ENCODE data around the gene ISCU.
"Not testable (repeated sequence)": the region's sequence is repeated elsewhere in the genome, so short reads cannot be mapped to it uniquely, and the experiment has no call there.

The ISCU gene

DNA sequence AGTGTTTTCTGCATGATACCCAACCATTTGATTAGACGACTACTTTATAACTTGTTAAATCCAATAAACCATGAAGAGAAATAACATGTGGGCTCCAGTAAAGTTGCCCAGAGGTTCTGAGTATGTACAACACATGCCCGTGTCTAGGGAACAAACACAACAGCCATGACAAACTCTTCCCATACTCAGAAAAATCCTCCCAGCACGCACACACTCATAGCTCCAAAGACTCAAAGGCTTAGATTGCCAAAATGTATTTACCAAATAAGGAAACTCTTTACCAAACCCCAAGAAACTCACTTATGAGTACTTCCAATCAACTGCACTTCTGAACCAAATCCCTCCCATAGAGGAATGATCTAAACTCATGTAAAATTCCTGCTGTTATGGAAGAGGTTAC is 18.7 kb upstream of the ISCU start:
- no peak for DNase-seq (ENCODE audit: low read depth)

DNA sequence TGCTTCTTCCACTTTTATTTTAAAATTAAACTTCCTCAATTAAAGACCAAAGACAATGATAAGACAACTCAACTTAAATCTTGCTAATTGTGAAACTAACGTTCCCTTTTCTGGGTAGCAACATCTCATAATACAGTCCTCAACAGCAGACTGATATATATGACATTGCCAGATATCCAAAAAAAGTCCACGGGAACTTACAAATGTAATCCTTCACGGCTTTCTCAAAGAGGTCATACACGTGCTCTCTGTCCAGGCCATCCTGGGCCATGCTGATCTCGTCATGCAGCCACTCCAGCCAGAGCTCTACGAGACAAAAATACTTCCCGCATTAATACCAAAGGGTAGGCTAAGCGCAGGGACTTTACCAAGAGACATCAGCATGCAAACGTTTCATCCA is 14.7 kb upstream of the ISCU start:
- no peak for DNase-seq (ENCODE audit: low read depth)

DNA sequence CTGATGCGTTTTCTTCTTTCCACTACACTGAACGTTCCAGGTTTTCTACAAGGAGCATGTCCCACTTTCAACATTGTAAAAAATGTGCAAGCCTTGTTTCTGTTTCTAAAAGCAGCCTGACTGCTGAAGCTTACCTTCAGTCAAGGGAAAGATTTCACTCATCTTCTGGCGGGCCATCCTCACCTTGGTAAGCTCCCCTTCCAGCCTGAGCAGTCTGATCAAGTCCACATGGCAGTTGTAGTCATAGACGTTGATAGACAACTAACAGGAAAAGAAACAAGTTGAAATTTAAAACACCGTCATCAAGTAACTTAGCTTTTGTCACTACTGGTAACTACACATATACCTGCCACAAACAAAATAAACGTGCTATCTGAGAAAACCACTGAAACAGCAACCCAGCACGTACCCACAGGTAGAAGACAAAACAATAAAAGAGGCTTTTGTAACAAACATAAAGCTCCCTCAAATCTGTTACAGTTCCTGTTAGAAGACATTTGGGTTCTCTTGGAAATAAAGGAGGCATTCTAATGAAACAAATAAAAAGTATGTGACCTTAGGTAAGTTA is 13.4 kb upstream of the ISCU start:
- DNase-seq (ENCODE audit: low read depth): no peak

DNA sequence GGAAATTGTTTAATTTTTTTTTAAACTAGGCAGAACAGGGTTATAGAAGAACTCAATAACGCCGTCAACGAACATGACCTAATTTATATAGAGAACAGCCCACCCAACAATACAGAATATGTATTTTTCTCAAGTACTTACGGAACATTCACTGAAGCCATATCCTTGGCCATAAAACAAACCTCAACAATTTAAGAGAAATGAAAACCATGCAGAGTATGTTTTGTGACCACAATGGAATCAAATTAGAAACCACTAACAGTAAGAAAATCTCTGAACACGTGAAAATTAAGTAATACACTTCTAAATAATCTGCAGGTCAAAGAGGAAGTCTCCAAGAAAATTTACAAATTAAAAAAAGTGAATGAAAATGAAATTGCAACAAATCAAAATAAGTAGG is 10.9 kb upstream of the ISCU start:
- no peak for DNase-seq (ENCODE audit: low read depth)

DNA sequence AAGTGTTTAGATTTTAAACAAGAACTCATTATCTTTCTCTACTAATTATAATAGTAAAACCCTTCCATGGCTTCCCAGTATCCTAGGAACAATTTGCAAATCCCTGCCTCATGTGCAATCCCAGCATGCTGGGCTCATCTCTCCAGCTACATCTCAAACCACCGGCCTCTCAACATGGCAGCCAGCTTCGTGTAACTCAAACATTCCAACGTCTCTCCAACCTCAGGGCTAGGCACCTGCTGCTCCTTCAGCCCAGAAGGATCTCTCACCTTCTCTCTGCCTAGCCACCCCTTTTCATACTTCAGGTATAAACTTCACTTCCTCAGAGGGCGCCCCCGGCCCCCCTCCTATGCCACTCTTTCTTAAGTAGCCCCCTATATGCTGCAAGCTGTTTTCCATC is 8.6 kb upstream of the ISCU start:
- no peak for DNase-seq (ENCODE audit: low read depth)

DNA sequence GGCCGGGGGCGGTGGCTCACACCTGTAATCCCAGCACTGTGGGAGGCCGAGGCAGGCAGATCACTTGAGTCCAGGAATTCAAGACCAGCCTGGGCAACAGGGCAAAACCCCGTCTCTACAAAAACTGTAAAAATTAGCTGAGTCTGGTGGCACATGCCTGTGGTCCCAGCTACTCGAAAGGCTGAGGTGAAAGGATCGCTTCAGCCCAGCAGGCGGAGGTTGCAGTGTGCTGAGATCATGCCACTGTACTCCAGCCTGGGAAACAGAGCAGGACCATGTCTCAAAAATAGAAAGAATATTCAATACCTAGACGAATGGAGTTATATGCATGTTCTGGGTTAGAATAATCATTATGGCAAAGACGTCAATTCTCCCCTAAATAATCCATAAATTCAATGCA is 7.0 kb upstream of the ISCU start:
- not testable (repeated sequence) for DNase-seq (ENCODE audit: low read depth)

DNA sequence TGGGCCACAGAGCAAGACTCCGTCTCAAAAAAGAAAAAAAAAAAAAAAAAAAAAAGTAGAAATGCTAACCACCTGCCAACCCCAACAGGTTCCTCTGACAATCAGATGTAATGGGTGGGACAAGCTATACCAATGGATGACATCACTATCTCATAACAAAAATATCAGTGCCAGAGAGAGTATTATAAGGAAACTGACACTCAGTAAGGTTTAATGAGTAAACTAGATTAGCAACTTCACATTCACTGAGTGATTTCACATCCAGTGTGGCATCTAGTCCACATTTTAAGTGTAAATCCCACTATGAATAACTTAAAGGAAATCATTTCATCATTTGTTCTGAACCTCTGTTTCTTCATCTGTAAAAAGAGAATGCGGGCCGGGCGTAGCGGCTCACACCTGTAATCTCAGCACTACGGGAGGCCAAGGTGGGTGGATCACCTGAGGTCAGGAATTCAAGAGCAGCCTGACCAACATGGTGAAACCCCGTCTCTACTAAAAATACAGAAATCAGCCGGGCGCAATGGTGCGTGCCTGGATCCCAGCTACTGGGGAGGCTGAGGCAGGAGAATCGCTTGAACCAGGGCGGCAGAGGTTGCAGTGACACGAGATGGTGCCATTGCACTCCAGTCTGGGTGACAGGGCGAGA is 3.3 kb upstream of the ISCU start:
- DNase-seq (ENCODE audit: low read depth): no peak

DNA sequence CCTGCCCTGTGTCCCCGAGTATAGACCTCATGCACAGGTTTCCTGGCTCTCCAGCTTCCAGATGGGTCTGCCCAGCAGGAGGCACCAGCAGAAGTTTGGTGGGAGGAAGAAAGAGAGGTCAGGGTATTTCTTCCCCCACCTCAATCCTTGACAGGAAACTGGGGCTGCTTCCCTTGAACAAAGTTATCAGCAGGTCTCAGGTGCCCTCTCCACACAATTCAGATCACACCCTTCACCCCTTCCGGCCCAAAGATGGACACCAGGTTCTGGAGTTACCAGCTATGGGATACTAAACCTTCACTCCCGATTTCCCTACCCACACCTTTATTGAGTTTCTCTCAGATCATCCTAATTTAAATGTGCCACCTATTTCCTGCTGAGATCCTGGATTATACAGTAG is 2.6 kb upstream of the ISCU start:
- no peak for DNase-seq (ENCODE audit: low read depth)

DNA sequence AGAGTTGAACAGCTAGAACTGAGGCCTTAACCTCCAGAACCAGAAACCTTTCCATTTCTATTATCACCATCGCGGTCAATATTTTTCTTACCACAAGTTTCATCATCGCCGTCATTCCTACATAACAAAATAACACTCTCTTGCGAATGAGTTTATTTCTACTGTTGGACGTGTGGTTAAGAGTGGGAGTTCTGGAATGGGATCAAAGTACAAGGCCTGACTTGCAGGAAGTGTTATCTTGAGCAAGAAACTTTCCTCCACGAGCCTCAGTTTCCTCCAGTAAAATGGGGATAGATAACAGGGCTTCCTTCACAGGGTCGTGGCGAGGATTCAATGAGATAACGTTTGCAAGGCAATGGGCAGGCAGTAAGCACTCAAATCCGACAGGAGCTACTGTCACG is 2.1 kb upstream of the ISCU start:
- no peak for DNase-seq (ENCODE audit: low read depth)

DNA sequence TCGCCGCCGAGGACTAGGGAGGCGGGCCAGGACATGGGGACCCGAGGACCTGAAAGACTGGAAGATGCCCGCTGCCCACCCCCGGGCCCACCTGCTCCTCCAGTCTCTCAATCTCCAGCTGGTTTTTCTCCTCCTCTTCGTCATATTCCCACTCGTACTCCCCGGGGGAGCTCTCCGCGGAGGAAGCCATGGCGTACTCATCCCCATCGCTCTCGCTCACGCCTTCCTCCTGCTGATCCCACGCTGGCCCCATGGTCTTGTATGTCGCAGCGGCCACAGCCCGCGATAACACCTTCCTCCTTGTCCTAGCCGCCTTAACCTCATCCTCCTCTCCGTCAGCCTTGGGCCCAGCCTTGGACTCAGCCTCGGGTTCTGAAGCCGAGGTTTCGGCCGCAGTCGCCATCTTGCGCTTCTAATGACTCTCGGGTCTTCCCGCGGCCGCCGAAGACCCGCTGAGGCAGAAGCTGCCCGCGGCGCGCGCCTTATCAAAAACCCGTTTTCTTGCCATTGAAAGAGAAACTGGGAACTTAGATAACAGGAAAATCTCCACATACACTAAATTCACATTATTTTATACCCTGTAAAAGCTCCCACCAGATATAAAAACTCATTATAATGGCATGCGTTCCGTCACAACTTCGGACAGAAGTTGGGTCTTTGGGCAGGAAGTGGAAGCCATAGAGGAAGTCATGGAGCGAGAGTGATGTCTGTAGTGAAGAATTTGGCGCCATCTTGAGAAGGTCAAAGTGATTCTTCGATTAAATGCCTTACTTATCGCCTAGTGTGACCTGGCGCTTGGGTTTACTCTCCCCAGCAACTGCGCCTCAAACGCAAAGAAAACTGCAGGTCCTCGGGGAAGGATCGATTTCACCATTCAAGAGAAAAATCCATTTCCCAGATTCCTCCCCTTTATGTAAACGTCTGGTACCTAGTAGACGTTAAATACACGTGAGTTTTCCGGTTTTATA is 1.4 kb upstream of the ISCU start, which contains the start of gene SART3:
TSS of gene SART3 (minus strand) at position 422 of the 968 bp plus-strand sequence. CDS start at position 403, 19 bp downstream.
- peak; percentile 59 for DNase-seq (ENCODE audit: low read depth)

DNA sequence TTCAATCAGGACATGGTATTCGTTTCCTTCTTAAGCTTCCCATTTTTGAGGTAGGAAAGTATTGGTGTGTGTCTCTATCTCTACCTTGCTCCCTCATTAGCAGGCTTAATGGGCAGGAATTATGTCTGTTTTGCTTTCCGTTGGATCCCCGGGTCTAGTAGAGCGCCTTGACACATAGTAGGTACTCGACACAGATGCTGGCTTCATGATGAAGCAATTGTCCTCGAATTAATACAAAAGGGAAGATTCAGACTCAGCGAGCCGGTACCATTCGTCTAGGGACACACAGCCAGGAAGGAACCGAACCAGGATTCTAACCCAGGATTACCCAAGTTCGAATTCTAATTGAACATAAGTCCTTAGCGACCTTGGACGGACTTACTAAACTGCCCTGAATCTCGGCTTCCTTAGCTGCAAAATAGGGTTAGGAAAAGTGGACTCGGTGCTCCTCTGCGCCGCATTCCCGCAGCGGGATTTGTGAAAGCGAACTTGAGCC is 496 bp upstream of the ISCU start:
- DNase-seq (ENCODE audit: low read depth): no peak

DNA sequence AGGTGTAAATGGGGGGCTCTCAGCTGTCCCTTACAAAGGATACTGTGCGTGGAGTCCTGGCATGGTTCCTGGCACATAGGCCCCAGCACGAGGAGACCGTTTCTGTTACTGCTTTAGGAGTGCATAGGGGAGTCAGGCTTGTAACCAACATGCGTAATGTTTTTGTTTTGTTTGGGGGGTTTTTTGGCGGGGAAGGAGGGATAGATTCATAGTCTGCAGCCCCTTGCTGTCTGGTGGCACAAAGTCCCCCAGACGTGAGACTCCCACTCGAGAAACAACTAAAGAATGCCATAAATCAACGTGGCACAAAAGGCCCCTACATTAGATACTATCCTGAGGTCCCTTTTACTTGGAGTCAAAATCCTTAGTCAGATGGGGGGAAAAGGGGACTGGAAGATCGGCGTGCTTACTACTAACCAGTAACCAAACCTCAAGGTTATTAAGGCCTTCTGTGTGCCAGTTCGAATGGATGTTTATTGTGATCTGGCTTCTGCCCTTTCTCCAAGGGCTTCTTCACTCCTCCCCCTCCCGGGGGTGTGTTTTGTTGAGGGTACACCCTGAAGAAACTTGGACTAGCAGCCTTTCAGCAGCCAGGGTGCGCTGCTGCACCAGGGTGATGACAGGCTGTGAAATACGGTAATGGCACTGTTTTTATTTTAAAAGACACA is 874 bp downstream of the ISCU start:
- peak; percentile 70 for DNase-seq (ENCODE audit: low read depth)

DNA sequence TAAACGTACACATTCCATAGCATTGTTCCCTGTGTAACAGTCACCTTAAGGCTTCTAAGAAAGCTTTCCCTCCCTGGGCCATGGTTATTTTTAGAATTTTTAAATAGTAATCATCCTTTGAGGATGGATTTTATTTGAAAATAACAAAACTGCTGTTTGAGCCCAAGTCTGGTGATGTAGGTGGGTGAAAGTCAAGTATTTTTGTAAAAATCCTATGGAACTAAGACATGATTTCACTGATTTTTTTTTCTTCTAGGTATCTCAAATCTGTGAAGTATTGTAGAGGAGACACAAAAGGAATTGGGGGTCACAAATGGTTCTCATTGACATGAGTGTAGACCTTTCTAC is 1.4 kb downstream of the ISCU start:
- no peak for DNase-seq (ENCODE audit: low read depth)

DNA sequence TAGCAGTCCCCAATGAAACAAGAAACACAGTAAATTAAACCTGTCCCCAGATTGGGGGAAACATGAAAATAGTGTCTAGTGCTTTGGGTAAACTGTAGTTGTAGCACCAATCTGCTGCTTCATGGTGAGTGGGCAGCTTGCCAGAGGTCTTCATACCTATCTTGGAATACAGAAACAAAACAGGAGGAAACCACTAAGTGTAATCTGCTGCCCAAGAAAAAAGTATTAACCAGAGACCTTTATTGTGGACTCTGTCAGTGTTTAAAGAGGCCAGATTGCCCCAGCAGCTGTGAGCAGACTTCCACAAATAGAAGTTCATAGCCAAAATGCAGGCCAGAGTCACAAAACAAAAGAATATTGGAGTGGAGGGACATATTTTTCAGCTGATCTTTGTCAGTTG is 2.3 kb downstream of the ISCU start:
- DNase-seq (ENCODE audit: low read depth): no peak

DNA sequence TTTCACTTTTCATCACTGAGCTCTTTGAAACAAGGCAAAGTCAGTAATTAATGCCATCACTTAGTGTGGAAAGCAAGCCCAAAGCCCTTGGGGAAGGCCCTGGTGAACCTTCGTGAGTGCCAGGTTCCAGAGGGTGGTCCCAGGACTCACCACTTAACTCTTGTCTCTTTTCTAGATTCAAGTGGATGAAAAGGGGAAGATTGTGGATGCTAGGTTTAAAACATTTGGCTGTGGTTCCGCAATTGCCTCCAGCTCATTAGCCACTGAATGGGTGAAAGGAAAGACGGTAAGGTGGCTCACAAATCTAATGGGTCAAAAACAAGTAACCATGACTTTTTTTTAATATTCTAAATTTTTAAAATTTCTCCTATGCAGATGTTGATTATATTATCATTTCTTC is 2.8 kb downstream of the ISCU start:
- DNase-seq (ENCODE audit: low read depth): no peak

DNA sequence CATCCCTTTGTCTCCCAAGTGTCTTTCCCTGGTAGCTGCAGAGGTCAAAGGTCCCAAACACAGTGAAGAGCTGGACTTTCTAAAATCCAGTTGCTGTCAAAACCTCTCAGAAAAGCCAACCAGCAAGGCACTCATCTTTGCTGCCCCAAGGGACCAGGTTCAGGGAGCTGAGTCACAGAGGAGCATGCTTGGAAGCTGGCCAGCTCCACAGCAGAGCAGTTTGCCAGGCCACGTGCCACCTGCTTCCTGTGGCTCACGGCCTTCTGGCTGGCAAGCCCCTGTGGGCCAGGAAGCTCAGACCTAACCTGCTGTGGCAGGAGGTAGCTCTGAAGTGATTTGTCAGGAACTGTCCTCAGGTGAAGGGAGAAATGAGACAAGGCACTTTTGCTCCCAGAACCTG is 3.6 kb downstream of the ISCU start:
- peak; percentile 35 for DNase-seq (ENCODE audit: low read depth)

DNA sequence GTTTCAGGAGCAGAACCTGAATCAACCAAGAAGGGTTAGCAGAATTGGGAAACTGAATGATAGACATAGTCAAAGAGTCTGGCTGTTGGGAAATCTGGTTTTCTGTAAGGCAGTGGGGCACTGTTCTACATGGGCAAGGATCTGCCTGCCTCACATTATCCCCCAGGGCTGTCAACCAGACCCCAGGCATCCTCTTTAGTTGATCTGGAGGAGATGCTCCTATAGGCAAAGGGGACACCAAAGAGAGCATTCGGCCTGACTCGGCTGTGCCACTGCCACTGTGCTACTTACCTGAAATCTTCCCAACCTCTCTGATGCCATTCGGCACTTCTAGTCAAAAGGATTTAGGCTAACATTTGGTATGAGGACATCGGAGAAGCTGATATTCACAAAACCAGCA is 4.1 kb downstream of the ISCU start:
- no peak for DNase-seq (ENCODE audit: low read depth)

DNA sequence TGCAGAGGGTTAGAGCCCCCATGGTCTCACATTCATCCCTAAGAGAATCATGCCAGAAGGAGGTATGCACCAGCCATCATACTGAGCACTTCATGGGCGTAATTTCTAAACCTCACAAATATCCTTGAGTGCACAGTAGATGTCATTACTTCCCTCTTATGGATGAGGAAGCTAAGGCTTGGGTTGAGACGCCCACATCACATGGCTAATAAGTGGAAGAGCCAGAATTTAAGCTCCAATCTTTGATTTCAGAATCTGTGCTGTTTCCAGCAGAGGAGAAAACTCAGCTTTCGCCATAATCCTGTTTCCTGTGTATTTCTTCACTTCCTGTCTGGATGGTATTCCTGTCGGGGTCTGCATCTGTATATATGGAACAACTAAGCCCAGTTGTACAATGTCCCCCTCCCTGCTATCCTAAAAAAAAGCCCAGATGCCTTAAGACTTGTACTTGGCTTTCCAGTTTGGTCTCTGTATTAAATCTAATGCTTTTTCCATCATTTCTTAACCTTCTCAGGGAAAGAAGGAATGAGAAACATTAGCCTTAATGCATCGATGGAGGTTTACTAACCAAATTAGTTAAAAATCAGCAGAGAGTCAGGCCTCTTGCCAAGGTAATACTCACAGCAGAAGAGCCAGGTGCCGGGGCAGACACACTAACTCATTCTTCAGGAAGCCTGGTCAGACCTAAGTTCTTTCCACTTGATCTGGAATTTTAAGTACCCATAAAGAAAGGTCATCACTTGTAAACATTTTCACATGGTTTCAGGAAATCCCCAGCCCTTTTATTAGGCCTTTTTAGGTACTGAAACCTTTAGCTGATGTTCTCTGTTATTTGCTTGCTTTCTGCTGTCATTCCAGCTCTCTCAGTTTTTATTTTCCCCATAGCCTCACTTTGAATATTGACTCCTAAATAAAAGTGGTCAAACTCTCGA is 5.3 kb downstream of the ISCU start:
- DNase-seq (ENCODE audit: low read depth): no peak

DNA sequence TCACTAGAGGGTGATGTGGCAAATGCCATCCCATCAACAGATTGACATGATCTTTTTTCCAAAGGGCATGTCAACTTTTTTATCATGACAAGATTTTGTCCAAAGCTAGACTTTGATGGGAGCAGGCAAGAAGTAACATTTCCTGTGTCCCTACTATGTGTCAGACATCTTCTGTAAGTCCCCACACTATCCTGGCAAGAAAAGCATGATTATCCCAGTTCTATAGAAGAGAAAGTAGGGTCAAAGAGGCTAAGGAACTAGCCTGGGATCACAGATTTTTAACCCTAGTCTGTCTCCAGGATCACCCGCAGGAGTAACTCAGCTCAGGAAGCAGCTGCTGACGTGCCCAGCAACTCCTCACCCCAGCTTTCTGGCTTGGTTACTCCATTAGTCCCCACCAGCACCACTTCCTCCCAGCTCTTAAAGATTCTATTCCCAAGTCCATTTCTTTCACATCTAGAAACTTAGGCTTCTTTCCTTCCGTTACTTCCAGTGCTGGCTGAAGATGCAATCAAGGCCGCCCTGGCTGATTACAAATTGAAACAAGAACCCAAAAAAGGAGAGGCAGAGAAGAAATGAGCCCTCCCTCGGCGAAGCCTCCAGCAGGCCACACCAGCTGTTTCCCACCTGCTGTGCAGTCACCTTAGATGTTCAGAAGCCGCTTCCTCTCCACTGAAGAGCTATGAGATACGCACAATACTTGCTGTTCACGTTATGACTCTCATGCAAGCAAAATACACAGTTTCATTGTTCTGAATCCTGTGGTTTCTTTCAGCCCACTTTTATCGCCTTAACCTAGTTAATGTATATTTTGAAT is 6.2 kb downstream of the ISCU start:
- DNase-seq (ENCODE audit: low read depth): no peak
